Naive thymus-derived CD8-positive, alpha-beta T cell (primary cell): Measurements from ENCODE around the gene DYRK1A. TPM values are rescaled to one million over a fixed set of nuclear protein-coding genes. Genes with fewer than 3 reads are reported as not detected.

Source experiments
- ATAC-seq, 2 donors: fragments of 150-1000 bp; cut with Tn5 transposase in 1 of 2; sonication (Bioruptor Pico), chemical (Tn5 transposase) in 1 of 2; 1 replicate in 1 of 2; 2 replicates in 1 of 2; pipeline ENCODE4 v1.10.0; 2021; ENCODE audit warnings: mild to moderate bottlenecking in 2 of 2, moderate library complexity in 2 of 2
- POLR2A ChIA-PET: fragments of 350-600 bp; sonication (Branson Sonifier 250); formaldehyde crosslinking; loops from one replicate; lab custom pipeline; 2021; ENCODE audit warnings: antibody characterized with exemption; lab: Charles Lee
- DNase-seq, 10 donors: peaks; one replicate each; pipeline versions ENCODE4 v3.0.0 to v3.0.0-alpha.2; 2020 to 2022
- H3K27ac Mint-ChIP-seq, 10 donors: one replicate each; pipeline ENCODE4 v1.8.0; 2020 to 2022; ENCODE audit warnings: mild to moderate bottlenecking in 10 of 10, mixed read lengths in 10 of 10, moderate library complexity in 4 of 10, inconsistent platforms in 1 of 10
- H3K27me3 Mint-ChIP-seq, 5 donors: one replicate each; pipeline ENCODE4 v1.8.0; 2021 to 2022; ENCODE audit warnings: mixed read lengths in 5 of 5
- H3K36me3 Mint-ChIP-seq, 3 donors: one replicate each; pipeline ENCODE4 v1.8.0; 2020 to 2022; ENCODE audit warnings: mixed read lengths in 3 of 3, mild to moderate bottlenecking in 2 of 3, inconsistent platforms in 1 of 3
- H3K4me1 Mint-ChIP-seq, 4 donors: one replicate each; pipeline ENCODE4 v1.8.0; 2021 to 2022; ENCODE audit warnings: mixed read lengths in 4 of 4
- H3K4me3 Mint-ChIP-seq, 10 donors: one replicate each; pipeline ENCODE4 v1.8.0; 2020 to 2022; ENCODE audit warnings: mild to moderate bottlenecking in 10 of 10, mixed read lengths in 10 of 10, moderate library complexity in 6 of 10, inconsistent platforms in 1 of 10
- H3K9me3 Mint-ChIP-seq, 9 donors: one replicate each; pipeline ENCODE4 v1.8.0; 2020 to 2022; ENCODE audit warnings: mixed read lengths in 9 of 9, mild to moderate bottlenecking in 3 of 9, inconsistent platforms in 1 of 9, moderate library complexity in 1 of 9
- polyA plus RNA-seq, 3 donors: library from polyadenylated mRNA; unstranded; fragments of 300-500 nt; fragmentation: Illumina TruSeq; gene quantifications; one replicate each; pipeline ENCODE4 v1.2.3, GENCODE V29; 2021
- total RNA-seq, 8 experiments: library from RNA in 2 of 8; stranded (reverse) in 2 of 8; gene quantifications; one replicate each; pipeline ENCODE4 v1.2.3 and lab custom pipeline; 2021 to 2026

The DYRK1A gene
- total and polyA plus RNA-seq, 5 experiments from 2014 or later: 1.8 to 146 (median 5.4) TPM

DNA sequence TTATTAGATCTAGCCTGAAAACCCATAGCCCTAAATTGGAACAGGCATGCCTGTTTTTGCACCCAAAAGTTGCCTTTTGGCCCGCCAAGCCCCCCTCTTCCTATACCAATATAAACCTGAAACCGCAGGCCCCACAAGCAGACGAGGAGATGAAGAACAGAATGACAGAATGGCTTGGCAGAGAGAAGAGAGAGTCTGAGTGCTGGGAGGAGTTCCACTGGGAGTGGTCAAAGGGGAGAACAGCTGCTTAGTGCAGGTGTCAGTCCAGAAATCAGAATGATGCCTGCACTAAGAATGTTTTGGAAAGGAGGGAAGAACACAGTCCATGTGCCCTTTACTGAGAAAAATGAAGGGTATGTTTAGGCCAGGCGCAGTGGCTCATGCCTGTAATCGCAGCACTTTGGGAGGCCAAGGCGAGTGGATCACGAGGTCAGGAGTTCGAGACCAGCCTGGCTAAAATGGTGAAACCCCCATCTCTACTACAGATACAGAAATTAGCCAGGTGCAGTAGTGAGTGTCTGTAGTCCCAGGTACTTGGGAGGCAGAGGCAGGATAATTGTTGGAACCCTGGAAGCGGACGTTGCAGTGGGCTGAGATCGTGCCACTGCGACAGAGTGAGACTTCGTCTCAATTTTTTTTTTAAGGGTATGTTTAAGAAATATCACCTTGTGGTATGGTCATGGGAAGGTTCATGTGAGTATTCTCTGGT lies 9.4 kb downstream of the DYRK1A start:
- Mint-ChIP-seq H3K4me3 (peak overlapping the region; percentile 36 to 74 (median 61)), H3K27ac (peak overlapping the region; percentile 2 to 84 (median 52)), H3K27me3 (peaks cover 0 to 1% (median 0%) of the 10 kb centered on the region in 5 donors), H3K4me1 (peaks cover 46 to 91% (median 87%) of the 10 kb centered on the region in 4 donors), H3K9me3 (no peaks in the 10 kb centered on the region), H3K36me3 (peaks cover 0 to 13% (median 0%) of the 10 kb centered on the region in 3 donors)
- ATAC-seq (peak; percentile 21 to 41), DNase-seq (no peak)
- POLR2A ChIA-PET: no interaction called here

DNA sequence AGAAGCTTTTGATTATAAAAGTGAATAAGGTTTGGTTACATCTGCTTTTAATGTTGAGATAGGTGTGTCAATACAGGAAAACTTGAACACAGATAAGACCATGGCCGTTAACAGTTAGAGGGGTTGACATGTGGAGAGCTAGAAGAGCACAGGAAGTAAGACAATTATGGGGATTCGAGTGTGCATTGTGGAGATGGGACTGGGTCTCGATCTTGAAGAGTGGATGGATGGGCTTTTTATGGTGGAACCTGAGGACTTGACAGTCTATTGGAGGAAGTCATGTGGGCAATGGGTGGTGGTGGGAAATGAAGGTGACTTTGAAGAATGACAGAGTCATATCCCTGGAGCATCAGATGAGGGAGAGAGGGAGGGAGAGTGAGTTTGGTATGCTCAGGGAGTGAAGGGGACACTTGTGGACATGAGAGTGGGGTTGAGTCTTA lies 12.1 kb downstream of the DYRK1A start:
- peaks cover 0 to 6% (median 2%) of the 10 kb centered on the region in 9 donors for H3K9me3 Mint-ChIP-seq
- H3K4me3 Mint-ChIP-seq: peak overlapping the region; percentile 9 to 78 (median 67)
- no peak for ATAC-seq
- POLR2A ChIA-PET: interaction anchor here (0.6 to 1.0 kb wide), 2 partner anchors 8 to 20 kb away, joined by 3 to 4 read pairs; no protein-coding TSS in a partner anchor
- H3K27me3 Mint-ChIP-seq: peaks cover 0 to 1% (median 0%) of the 10 kb centered on the region in 5 donors
- H3K4me1 Mint-ChIP-seq: peaks cover 49 to 89% (median 82%) of the 10 kb centered on the region in 4 donors
- H3K36me3 Mint-ChIP-seq: peaks cover 0 to 16% (median 4%) of the 10 kb centered on the region in 3 donors
- H3K27ac Mint-ChIP-seq: peak overlapping the region; percentile 0 to 78 (median 14)
- DNase-seq: no peak

DNA sequence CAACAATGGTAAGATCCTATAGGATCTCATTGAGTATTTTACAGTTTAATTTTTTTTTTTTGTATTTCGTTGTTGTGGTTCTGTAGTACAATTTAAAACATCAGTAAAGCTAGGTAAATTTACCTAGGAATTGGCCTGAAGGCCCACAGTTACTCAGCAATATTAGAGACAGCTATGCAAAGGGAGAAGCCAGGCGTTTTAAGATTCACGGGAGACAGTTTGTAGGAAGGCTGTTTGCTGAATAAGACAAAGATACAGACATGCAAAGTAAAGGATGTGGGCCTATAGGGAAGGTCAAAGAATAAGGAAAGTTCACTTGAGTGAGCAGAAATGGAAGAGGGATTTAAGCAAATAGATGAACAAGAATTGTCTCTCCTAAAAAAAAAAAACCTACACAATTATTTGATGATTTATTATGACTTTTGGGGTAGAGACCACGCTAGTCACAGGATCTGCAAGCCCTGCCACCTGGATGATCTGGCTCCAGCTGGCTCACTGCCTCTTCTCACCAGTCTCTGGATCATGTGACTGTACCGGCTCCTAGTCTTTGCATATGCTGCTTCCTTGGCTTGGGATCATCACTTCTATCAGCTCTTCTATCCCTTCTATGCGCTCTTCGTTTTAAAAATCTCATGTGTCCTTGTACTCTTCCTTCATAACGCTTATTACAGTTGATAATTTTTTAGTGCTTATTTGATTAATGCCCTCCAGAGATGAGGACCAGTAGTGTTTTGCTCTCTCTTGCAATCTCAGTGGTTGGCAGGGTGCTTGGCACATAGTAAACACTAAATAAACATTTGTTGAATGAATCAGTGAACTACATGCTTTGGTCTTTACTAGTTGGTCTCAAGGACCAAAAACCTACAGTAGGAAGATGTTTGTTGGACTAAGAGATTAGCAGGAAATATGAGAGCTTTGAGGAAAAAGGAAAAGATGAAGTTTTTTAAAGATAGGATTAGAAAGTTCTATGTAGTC lies 14.1 kb downstream of the DYRK1A start:
- Mint-ChIP-seq H3K27me3 (peaks cover 0 to 1% (median 0%) of the 10 kb centered on the region in 5 donors), H3K9me3 (peaks cover 0 to 10% (median 4%) of the 10 kb centered on the region in 9 donors), H3K4me1 (peaks cover 53 to 92% (median 86%) of the 10 kb centered on the region in 4 donors), H3K4me3 (peak overlapping the region; percentile 5 to 69 (median 46)), H3K27ac (peak overlapping the region in 9 of 10 donors; percentile 3 to 50 (median 23)), H3K36me3 (peaks cover 0 to 18% (median 12%) of the 10 kb centered on the region in 3 donors)
- DNase-seq (no peak), ATAC-seq (no peak)
- POLR2A ChIA-PET: no interaction called here

DNA sequence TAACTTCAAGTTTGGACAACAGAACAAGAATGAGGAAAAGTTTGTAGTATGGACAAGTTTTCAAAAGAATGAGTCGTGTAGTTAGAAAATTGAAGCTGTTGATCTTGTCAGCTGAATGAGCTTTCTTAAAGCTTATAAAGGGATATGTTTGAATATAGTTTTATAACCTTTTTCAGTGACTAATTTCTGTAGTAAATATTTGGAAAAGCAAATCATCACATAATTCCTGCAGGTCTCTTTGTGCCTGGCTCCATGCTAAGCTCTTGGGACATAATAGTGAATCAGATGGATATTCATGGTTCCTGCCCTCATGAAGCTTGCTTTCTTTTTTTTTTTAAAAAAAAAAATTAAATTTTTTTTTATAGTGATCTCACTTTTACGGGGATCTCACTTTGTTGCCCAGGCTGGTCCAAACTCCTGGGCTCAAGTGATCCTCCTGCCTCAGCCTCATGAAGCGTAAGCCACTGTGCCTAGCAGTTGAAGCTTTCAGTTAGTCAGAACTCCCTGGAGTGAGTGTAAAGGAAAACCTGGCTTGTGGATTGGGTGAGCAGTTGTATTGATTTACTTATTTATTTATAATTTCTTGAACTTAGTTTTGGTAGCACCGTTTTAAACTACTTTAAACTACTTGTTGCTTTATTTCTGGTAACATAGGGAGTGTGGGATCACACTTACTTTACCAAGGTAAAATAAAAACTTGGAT lies 15.5 kb downstream of the DYRK1A start:
- POLR2A ChIA-PET: interaction anchor here (0.6 to 0.9 kb wide), 2 partner anchors 16 to 41 kb away, joined by 3 read pairs; partner anchors contain the start of gene DYRK1A
- Mint-ChIP-seq H3K27me3 (peaks cover 0 to 1% (median 0%) of the 10 kb centered on the region in 5 donors), H3K9me3 (peaks cover 0 to 10% (median 4%) of the 10 kb centered on the region in 9 donors), H3K36me3 (peaks cover 0 to 12% (median 10%) of the 10 kb centered on the region in 3 donors), H3K27ac (peak overlapping the region in 4 of 10 donors; percentile 7 to 63 (median 20)), H3K4me1 (peaks cover 52 to 94% (median 89%) of the 10 kb centered on the region in 4 donors), H3K4me3 (peak overlapping the region in 6 of 10 donors; percentile 5 to 69 (median 54))
- ATAC-seq (no peak), DNase-seq (no peak)

DNA sequence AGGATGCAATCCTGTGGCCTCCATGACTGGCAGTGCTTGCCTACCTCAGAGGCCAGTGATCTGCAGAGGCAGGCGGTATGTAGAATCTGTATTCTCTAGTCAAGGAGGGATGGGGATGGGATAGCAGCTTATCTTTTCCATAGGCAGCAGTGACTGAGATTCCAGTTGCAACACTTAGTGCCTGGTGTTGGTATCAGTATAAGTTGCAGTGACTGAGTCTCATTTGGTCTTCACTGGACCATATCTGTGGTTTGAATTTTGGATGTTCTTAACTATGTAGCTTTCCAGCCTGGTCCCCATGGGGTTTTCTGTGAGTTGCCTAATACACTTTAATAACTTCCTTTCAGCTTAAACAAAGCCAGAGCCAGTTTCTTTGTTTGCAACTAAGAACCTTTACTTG lies 16.5 kb downstream of the DYRK1A start:
- no peak for DNase-seq
- Mint-ChIP-seq H3K9me3 (peaks cover 0 to 10% (median 4%) of the 10 kb centered on the region in 9 donors), H3K4me1 (peaks cover 56 to 96% (median 89%) of the 10 kb centered on the region in 4 donors), H3K27ac (peak overlapping the region in 7 of 10 donors; percentile 6 to 61 (median 13)), H3K36me3 (peaks cover 0 to 12% (median 8%) of the 10 kb centered on the region in 3 donors), H3K27me3 (peaks cover 0 to 1% (median 0%) of the 10 kb centered on the region in 5 donors), H3K4me3 (peak overlapping the region in 7 of 10 donors; percentile 20 to 62 (median 37))
- no peak for ATAC-seq
- POLR2A ChIA-PET: interaction anchor here (0.6 kb wide), 1 partner anchor 40 kb away, joined by 3 read pairs; no protein-coding TSS in a partner anchor

DNA sequence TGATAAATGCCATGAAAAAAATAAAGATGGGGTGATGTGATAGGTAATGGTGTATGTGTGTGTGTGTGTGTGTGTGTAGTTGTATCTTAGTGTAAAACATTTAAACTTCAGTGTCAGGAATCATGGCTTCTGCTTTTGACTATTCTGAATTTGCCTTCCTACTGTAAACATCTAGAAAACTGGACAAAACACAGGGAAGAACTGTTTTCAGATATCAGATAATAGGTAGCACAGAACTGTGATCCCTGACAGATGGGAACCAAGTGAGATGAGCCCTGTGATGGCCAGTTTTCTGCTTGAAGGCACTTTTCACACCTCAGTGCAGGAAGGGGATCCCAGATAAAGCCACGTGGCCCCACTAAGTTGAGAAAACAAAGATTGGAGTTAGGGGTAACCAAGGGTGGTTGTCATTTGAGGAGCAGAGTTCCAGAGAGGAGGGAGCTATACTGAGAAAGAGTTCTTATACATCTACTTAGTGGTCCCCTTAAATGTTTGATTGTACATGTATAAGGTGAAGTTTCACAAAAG lies 17.3 kb downstream of the DYRK1A start:
- H3K4me3 Mint-ChIP-seq: peak overlapping the region in 8 of 10 donors; percentile 14 to 62 (median 44)

DNA sequence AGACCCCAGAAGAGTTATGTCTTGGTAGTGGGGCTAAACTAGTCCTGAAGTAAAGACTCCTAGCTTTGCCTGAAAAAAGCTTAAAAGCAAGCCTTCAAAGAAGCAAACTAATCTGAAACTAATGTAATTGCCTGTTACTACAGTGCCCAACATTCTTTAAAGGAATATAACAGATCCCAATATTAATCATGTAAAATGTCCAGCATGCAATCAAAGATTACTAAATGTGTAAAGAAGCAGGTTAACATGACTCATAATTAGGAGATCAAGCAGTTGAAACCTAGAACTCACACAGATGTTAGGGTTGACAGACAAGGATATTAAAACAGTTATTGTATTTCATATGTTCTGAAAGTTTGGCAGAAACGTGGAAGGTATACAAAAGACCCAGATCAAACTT lies 17.8 kb downstream of the DYRK1A start:
- peak overlapping the region in 7 of 10 donors; percentile 1 to 58 (median 21) for H3K4me3 Mint-ChIP-seq
- peaks cover 0 to 12% (median 9%) of the 10 kb centered on the region in 3 donors for H3K36me3 Mint-ChIP-seq
- ATAC-seq (no peak), DNase-seq (no peak)
- H3K27me3 Mint-ChIP-seq: peaks cover 0 to 1% (median 0%) of the 10 kb centered on the region in 5 donors
- H3K9me3 Mint-ChIP-seq: peaks cover 0 to 10% (median 4%) of the 10 kb centered on the region in 9 donors
- peak overlapping the region in 5 of 10 donors; percentile 12 to 36 (median 22) for H3K27ac Mint-ChIP-seq
- POLR2A ChIA-PET: interaction anchor here (0.7 to 1.5 kb wide), 2 partner anchors 17 to 53 kb away, joined by 3 to 4 read pairs; no protein-coding TSS in a partner anchor
- H3K4me1 Mint-ChIP-seq: peaks cover 49 to 93% (median 87%) of the 10 kb centered on the region in 4 donors

More for the DNA sequence above, 17.3 kb downstream of the DYRK1A start:
- peak overlapping the region in 9 of 10 donors; percentile 12 to 88 (median 44) for H3K27ac Mint-ChIP-seq
- H3K36me3 Mint-ChIP-seq: peaks cover 0 to 12% (median 8%) of the 10 kb centered on the region in 3 donors
- H3K9me3 Mint-ChIP-seq: peaks cover 0 to 10% (median 4%) of the 10 kb centered on the region in 9 donors
- DNase-seq (no peak), ATAC-seq (no peak)
- H3K27me3 Mint-ChIP-seq: peaks cover 0 to 1% (median 0%) of the 10 kb centered on the region in 5 donors
- POLR2A ChIA-PET: interaction anchor here (0.6 to 1.5 kb wide), 2 partner anchors 16 to 23 kb away, joined by 4 read pairs; no protein-coding TSS in a partner anchor
- H3K4me1 Mint-ChIP-seq: peaks cover 51 to 95% (median 88%) of the 10 kb centered on the region in 4 donors

DNA sequence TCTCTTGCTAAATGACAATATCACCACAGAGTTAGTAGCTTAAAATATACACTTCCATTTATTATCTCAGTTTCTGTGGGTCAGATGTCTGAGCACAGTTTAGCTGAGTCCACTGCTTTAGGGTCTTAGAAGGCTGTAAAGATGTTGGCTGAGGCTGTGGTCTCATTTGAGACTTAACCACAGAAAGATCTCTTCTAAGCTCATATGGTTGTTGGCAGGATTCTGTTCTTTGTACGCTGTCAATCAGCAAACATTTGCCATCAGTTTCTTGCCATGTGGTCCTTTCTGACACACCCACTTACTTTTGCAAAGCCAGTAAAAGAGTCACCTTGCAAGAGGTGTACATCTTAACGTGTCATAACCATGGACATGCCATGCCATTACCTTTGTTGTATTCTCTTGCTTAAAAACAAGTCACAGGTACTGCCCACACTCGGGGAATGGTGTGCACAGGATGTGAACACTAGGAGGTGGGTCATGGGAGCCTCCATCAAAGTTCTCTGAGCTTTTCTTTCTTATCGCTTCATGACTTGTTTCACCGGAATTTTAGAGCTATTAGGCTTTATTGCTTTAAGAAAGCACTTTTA lies 18.7 kb downstream of the DYRK1A start:
- POLR2A ChIA-PET: interaction anchor here (1.5 kb wide), 1 partner anchor 17 kb away, joined by 4 read pairs; no protein-coding TSS in a partner anchor

DNA sequence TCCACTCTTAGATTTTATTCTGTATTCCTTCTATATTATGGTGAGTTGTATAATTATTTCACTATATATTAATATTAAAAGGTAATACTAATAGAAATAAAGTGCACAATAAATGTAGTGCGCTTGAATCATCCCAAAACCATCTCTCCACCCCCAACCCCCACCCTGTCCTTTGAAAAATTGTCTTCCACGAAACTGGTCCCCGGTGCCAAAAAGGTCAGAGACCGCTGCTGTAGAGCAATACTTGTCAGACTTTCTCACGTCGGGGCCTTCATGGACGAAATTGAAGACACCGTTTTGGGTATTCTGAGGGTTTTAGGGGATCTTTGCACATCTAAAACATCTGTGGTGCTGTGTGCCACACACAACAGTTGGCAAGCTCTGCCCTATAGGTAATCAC lies 19.6 kb downstream of the DYRK1A start:
- peaks cover 0 to 10% (median 4%) of the 10 kb centered on the region in 9 donors for H3K9me3 Mint-ChIP-seq
- H3K4me3 Mint-ChIP-seq: peak overlapping the region in 4 of 10 donors; percentile 29 to 55 (median 45)
- DNase-seq: no peak
- peaks cover 0 to 12% (median 8%) of the 10 kb centered on the region in 3 donors for H3K36me3 Mint-ChIP-seq
- no peaks in the 10 kb centered on the region for H3K27me3 Mint-ChIP-seq
- peaks cover 51 to 93% (median 88%) of the 10 kb centered on the region in 4 donors for H3K4me1 Mint-ChIP-seq
- no peak for ATAC-seq
- POLR2A ChIA-PET: interaction anchor here (1.5 kb wide), 1 partner anchor 20 kb away, joined by 7 read pairs; the partner anchor contains the start of gene DYRK1A
- peak overlapping the region in 3 of 10 donors; percentile 20 to 94 (median 23) for H3K27ac Mint-ChIP-seq

More for the DNA sequence above, 18.7 kb downstream of the DYRK1A start:
- peaks cover 0 to 1% (median 0%) of the 10 kb centered on the region in 5 donors for H3K27me3 Mint-ChIP-seq
- ATAC-seq: peak; percentile 34 to 64
- H3K4me1 Mint-ChIP-seq: peaks cover 52 to 93% (median 88%) of the 10 kb centered on the region in 4 donors
- peak overlapping the region in 6 of 10 donors; percentile 9 to 31 (median 18) for H3K27ac Mint-ChIP-seq
- peak overlapping the region in 9 of 10 donors; percentile 7 to 58 (median 26) for H3K4me3 Mint-ChIP-seq
- peaks cover 0 to 12% (median 11%) of the 10 kb centered on the region in 3 donors for H3K36me3 Mint-ChIP-seq
- peaks cover 0 to 10% (median 4%) of the 10 kb centered on the region in 9 donors for H3K9me3 Mint-ChIP-seq
- DNase-seq: no peak

DNA sequence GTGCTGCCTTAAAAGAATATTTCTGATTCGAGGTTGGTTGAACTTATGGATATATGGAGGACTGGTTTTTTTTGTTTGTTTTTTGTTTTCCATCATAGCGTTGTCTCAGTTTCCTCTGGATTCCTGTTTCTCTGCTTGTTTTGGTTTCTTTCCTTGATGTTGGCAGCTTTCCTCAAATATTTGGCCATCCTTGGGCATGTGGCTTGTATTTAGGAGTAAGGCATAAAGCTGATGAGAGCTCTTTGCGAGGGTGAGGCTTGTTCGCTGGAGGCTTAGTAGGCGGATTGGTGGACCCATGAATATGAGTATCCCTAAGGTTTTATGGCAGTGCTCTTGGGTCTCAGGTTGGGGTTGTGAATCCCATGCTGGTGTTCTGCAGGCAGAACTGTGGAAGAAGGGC lies 22.9 kb downstream of the DYRK1A start:
- peak overlapping the region; percentile 24 to 91 (median 64) for H3K27ac Mint-ChIP-seq
- H3K9me3 Mint-ChIP-seq: no peaks in the 10 kb centered on the region
- peaks cover 0 to 7% (median 4%) of the 10 kb centered on the region in 3 donors for H3K36me3 Mint-ChIP-seq
- no peaks in the 10 kb centered on the region for H3K27me3 Mint-ChIP-seq
- POLR2A ChIA-PET: no interaction called here
- peak overlapping the region in 9 of 10 donors; percentile 43 to 73 (median 52) for H3K4me3 Mint-ChIP-seq
- no peak for ATAC-seq
- no peak for DNase-seq
- H3K4me1 Mint-ChIP-seq: peaks cover 51 to 92% (median 90%) of the 10 kb centered on the region in 4 donors
